GM21619 (cell line): ENCODE measurements around the gene SLC39A11.

ENCODE experiments used
- ATAC-seq: cut with Tn5 transposase; IDR thresholded peaks from one replicate; pipeline ENCODE4 v1.9.1; 2021; ENCODE audit not compliant: unreplicated experiment

SLC39A11 gene

DNA sequence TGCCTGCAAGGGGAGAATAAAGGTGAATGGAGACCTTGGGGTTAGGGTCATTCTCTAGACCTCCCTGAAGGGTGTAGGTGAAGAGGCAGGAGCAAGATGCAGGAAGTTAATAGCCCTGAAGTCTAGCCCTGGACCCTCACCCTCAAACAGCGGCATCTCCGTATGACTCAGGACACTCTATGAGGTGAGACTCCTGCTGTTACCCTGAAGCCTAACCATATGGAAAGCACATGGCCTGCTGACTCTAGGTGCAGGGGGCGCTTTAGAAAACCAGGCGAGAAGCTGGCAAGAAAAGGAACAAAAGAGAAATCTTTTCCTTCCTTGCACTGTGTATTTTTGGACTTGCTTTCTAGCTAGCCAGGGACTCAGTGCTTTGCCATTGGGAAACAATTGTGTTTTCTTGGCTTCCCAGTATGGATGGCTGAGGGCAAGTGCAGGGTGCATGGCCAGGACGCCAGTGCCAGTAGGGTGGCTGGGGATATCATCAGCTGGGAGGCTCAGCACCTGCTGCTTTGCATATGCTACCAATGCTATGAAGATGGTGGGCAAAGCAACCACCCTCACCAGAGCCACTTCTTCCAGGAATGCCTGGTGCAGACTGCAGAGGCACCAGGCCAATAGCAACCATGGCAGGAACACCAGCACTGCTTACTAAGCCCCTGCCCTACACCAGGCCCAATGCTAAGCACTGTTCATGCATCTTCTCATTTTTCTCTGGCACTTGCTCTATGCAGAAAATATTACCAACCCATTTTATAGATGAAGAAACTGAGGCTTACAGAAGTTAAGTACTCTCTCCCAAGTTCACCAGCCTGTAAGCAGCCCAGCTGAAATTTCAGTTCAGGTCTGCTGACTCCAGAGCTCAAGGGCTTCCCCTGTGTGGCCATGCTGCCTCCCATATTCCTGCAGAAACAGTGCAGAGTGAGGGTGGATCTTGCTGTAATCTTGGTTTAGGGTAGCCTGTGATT, 425.1 kb downstream of the SLC39A11 start:
- no peak for ATAC-seq

DNA sequence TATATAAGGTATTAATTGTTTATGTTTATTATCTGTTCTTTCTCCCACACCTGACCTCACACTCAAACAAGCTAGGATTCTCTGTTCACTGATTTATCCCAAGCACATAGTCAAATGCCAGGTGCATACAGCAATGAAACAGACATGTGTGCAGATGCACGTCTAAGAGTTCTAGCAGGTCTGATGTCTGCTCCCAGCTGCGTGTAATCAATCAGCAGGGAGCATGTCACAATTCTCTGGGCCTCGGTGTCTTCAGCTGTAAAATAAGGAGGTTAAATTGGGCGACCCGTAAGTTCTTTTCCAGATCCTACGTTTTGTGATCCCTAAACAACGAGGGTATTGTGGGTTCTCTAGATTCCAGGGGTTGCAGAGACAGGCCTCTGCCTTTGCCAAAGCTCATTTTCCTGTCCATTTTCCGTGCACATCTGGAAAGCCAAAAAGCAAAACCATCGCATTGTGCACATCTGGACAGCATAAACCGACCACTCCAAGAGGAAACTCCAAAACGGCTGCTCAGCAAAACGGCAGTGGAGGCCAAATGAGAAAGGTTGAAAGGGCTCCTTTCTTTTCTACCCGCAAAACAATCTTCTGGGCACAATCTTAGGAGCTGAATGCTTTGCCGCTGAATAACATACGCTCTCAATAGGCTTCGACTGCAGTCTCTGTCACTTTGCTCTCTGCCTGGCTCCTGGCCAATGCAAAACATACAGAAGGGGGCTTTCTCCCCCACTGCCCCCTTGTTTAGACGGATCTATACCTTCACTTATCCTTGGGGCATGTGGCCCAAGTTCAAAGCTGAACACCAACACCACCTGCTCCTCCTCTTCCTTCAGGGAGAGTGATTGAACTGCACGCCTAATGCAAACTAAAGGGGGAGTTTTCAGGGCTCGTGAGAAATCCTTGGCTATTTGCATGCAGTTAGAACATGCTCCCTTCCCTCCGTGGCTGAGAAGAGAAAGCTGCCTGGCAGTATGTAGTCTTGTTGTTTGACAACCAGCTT, 426.3 kb downstream of the SLC39A11 start:
- ATAC-seq, result no peak

DNA sequence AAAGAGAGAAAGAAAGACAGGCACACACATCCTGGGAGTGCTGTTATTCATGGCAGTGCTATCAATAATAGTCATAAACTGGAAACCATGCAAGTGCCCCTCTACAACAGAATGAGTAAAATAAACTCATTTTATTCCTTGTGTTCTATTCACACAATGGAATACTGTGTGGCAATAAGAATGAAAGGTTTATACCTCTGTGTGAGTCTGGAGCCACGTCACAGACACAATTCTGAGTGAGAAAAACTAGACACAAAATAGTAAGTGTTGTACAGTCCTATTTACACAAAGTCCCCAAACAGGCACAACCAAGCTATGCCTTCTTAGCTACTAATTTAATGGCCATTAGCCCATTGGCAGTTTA, 429.7 kb downstream of the SLC39A11 start:
- no peak for ATAC-seq

DNA sequence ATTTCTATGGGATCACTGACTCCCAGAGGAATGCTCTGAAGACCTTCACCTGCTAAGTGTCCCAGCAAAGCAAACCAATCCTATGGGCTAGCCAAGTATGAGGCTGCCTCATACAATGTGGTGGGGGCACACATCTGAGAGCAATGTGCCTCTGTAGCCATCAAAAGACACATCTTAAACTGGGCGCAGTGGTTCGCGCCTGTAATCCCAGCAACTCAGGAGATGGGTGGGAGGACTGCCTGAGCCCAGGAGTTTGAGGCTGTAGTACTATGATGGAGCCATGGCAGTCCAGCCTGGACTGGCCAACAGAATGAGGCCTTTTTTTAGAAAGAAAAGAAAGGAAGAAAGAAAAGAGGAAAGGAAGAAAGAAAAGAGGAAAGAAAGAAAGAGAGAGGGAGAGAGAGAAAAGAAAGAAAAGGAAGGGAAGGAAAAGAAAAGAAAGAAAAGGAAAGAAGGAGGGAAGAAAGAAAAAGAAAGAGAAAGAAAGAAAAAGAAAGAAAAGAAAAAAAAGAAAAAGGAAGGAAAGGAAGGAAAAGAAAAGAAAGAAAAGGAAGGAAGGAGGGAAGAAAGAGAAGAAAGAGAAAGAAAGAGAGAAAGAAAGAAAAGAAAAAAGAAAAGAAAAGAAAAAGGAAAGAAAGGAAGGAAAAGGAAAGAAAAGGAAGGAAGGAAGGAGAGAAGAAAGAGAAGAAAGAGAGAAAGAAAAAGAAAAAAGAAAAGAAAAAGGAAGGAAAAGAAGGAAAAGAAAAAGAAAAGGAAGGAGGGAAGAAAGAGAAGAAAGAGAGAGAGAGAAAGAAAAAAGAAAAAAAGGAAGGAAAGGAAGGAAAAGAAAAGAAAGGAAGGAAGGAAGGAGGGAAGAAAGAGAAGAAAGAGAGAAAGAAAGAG, 430.3 kb downstream of the SLC39A11 start:
- no peak for ATAC-seq

DNA sequence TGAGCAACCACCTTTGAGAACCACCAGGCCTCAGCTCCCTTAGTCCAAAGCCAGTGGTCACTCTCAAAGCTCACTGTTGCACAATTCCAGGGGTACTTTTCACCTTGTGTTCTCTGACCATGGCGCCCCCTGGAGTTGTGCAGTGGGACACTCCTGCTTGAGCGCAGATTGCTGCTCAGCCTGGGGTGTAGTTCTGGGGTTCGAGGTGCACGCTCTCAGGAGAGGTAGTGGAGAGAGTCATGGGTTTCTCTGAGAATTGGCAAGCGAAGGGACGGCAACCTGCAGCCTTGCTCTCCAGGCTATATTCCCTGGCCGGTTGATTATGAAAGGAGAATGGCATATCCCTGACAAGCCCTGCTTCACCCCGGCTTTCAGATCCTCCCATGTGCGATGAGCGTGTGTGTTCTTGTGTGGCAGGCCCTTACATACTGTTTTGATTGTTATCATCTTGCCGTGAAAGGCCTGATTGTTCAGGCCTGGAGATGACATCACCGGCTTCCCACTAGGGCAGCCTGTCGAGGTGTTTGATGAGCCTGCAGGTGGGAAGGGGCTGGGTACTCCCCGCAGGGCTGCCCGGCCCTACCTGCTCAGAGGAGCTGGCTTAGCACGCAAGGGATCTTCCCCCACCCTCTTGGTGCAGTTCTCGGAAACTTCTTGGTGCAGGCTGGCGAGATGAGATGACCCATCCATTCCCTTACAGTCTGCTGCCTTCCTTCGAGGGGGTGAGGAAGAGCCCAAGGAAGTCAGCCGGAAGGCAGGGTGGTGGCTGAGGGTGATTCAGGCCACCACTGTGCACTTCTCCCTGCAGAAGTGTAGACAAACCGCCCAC, 431.2 kb downstream of the SLC39A11 start:
- no peak for ATAC-seq

DNA sequence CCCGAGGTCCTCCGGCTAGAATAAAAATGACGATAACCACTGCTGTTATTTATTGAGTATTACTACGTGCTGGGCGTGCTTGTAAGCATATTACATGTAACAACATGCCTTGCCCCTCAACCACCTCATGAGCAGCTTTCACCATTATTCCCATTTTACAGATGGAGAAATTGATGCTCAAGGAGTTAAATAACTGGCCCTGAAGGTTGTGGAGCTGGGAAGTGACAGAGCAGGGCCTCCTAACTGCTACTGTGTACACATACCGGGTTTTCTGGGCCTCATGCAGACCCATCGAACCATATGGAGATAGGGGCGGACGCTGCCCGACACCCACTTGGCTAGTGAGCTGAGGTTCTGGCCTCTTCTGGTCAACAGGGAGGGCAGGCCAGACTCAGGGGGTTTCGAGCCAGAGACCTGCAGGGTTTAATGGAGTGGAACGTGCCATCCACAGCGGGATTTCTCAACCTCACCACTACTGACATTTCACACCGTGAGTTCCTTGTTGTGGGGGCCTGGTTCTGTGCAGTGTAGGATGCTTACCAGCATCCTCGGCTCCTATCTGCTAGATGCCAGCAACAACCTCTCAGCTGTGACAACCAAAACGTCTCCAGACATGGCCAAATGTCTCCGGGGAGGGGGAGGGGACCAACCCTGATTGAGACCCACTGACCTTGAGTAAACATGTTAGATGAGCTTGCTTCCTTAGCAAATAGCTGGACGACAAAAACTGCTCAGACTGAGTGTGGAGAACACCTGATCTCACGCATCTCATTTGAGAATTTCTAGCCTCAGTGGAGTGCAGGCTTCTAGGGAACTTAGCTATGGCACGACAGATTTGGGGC, 432.0 kb downstream of the SLC39A11 start:
- ATAC-seq, result no peak

DNA sequence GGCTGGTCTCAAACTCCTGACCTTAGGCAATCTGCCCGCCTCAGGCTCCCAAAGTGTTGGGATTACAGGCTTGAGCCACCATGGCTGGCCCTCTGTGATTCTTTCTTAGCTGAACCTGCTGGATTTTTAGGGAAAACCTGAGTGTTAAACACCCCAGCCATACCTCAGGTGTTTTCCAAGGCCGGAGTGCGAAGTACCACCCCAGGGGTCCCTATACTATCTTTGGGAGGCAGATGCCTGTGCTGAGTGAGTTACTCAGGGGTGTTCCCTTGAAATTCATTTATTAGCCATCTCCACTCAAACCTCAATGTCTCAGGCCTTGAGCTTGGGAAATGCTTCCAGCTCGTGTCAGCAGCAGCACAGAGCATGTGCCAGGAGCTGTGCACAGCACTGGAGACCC, 432.7 kb downstream of the SLC39A11 start:
- ATAC-seq, result no peak

DNA sequence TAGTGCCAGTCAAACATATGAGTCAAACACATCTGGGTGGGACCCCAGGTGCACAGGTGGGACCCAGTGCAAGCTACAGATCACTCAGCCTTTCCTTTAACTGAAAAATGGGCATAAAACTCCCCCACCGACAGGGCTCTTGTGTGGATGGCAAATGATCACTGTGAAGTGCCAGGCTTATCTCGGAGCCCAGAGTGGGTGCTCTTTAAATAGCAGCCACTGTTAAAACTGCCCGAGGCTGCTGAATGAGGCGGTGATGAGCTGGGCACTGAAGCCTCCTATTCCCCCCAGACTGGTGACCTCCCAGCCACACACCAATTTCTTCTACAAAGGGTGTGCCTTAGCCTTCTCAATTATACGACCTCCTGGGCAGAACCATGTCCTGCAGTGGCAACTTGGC, 433.8 kb downstream of the SLC39A11 start:
- ATAC-seq, result no peak

DNA sequence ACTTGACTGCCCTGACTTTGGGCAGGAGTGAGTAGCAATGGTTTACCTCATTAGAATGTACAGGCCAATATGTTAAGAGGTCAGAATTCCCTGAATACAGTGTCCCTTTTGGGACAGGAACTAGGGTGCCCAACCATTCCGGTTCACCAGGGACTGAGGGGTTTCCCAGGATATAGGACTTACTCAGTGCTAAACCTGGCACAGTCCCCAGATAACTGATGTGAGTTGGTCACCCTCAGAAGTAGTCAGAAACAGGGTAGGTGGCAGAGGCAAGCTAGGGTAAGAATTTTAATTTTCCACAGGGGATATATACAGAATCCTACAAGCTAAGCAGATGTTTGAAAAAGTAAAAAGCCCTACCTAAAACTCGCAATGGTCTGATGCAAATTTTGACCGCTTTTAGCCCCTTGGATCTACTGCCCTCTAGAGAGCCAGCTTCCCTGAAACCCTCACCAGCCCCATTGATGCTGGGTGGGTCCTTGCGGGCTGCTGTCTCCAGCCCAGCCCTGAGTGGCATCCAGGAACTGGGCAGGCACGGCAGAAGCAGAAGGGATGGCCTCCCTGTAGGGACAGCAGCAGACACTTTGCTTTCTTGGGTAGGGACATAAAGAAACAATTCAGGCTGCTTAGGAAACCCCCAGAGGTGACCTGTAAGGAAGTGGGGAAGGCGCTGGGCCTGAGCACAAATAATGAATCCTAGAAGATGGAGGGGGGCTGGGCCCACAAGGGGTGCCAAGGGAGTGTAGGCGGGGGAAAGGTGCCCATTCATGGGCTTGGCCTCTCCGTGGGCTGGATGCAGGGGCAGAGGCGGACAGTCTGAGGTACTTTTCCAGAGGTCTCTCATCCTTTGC, 434.8 kb downstream of the SLC39A11 start:
- no peak for ATAC-seq

DNA sequence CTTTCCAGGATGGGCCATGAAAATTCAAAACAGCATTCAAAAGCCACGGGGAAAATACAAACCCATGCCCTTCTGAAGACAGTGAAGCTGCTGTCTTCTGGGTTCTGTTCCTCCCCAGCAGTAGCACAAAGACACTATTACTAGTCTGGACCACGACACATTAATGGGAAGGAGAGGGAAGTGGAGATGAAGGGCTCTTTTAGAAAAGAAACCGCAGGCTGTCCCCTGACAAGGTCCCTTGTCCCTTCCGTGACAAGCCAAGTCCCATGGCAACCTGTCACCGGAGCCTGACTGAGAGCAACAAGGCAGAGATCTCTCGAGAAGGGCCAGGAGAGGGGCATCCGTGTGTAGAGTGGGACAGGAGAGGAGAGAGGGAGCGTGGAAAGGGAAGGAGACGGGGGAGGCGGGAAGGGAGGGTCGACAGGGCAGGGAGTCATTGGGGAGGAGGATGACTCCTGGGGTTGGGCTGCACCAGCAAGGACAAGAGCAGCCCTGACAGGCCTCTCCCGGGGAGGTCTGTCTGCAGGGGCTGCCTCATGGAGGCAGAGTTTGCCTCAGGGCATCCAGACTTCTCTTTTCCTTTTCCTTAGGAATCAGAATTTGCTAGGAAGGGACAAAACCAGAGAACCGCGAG, 436.2 kb downstream of the SLC39A11 start:
- ATAC-seq, result no peak

DNA sequence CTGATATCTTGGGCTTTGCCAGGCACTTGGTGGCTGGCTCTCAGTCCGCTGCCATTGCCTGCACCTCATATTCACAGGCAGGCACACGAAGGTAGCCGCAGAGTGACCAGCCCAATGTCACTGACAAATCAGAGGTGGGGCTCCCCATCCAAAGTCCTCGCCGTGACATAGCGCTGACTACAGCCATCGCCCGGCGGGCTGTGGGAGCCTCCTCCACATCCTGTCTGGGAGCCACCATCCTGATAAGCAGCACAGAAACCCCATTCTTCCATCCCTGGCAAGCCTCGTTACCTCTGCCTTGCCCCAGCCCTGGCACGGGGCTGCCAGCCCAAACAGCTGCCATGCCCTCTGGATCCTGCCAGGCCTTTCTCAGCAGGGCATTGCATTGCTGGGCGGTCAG, 437.8 kb downstream of the SLC39A11 start:
- ATAC-seq, result no peak

DNA sequence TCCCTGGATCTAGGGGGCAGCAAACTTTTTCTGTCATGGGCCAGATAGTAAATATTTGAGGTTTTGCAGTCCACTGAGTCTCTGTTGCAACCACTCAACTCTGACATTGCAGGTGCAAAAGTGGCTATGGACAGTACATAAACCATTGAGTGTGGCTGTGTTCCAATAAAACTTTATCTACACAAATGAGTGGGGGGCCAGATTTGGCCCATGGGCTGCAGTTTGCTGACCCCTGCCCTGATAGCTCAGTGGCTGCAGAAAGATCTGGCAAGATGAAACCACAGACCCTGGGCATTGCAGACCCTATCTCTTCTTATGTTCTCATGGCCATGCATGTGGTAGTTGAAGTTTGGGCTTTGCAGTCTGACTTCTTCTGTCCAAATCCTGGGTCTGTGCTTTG, 440.5 kb downstream of the SLC39A11 start:
- no peak for ATAC-seq

DNA sequence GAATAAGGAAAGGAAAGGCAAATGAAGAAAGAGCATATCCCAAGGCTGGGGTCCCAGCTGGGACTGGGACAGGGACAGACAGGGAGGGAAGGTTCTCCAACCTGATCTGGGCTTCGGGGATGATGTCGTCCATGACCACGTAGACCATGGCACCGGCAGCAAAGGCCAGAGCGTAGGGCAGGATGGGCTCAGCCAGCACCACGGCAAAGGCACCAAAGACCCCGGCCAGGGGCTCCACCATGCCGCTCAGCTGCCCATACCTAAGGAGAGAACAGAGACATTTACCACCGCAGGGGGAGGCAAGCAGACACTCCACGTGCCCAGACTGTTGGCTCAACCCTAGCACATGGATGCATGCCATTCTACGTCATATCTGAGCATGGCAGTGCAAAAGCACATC, 443.8 kb downstream of the SLC39A11 start:
- ATAC-seq, result no peak

DNA sequence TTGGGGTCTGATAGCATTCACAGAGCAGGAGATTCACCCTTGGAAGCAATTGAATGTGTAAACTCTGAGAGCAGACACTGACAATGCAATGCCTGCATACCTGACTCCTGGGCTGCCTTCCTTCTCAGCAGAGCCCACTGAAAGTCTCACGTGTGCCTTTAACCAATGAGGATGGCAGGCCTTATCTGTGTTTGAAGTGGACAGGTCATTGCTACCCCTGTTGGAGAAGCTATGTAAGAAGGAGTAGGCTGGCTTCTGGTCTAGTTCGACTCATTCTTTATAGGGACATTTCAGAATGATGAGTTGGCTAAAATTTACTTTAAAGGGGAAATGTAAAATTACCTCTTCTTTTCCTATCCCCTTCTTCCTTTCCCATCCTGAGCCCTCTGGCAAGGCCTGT, 446.3 kb downstream of the SLC39A11 start:
- ATAC-seq, result no peak

DNA sequence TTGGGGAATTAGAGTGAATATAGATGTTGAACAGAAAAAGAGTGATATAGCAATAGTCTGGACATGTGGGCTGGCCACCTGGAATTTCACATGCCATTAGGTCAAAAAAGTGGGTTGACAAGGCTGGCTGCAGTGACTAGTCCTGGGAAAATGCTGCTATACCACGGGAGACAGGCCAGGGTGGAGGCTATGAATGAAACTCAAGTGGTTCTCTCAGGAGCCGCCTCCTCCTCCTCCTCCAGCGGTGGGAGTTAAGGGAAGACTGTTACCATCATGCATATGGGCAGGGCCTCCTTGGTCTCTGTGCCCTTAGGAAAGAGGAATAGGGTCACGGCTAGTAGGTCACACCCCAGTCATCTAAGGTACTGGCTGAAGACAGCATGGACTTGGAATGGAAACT, 448.0 kb downstream of the SLC39A11 start:
- ATAC-seq, result no peak

DNA sequence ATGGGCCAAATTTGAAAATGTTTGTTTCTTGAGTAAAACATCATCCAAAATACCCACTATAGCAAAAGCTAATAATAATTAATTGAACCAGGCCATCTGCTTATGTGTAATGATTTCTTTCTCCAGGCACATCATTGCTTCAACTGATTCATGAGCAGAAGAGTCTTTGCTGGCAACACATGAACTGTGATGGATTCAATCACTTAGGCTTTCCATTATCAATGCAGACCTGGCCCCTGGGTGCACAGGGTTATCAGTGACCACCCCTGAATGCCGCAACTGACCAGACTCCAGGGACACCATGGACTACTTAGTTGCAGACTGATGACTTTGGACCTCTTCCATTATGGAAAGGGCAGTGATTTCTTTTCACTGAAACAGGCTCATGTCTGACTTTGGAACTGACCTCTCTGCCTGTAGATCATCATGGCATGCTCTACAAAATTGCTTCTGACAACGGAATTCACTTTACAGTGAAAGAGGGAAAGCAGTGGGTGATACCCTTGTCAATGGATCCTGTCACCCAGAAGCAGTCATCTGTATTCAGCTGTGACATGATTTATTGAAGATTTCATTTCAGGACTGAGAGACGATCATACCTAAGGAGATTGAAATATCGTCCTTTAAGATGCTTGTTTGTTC, 448.8 kb downstream of the SLC39A11 start:
- no peak for ATAC-seq

DNA sequence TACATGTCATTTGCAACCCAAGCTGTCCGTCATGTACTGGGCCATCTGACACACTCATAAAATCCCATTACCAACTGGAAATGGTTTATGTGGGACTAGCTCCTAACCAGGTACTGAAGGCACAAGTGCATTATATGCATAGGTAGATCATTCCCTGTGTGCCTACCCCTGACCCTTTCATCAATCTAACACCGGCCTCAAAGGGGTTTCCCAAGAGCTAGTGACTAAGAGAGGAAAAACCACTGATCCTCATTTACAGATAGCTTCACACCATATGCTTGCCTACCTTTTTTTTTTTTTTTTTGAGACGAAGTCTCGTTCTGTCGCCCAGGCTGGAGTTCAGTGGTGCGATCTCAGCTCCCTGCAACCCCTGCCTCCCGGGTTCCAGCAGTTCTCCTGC, 449.8 kb downstream of the SLC39A11 start:
- ATAC-seq, result no peak
